Choroid plexus epithelial cell (primary cell): ENCODE measurements around the gene ABHD17A.
A peak's percentile ranks its signal among the peaks of the same experiment; 100 is the strongest.

Source experiments
- DNase-seq: peaks from one replicate; pipeline ENCODE4 v3.0.0-alpha.2; 2010; ENCODE audit warnings: low read depth
- H3K4me3 ChIP-seq: 2 replicates; pipeline ENCODE4 v1.5.1; 2011; ENCODE audit warnings: low read depth, mild to moderate bottlenecking, control low read depth, low read length, moderate library complexity
- TF ChIP-seq, protein P1 (sequence below): conservative IDR thresholded peaks from 2 replicates; pipeline ENCODE4 v1.5.1; 2011; ENCODE audit warnings: low read depth, mild to moderate bottlenecking, control low read depth, inconsistent platforms, low read length, moderate library complexity

ABHD17A gene

DNA sequence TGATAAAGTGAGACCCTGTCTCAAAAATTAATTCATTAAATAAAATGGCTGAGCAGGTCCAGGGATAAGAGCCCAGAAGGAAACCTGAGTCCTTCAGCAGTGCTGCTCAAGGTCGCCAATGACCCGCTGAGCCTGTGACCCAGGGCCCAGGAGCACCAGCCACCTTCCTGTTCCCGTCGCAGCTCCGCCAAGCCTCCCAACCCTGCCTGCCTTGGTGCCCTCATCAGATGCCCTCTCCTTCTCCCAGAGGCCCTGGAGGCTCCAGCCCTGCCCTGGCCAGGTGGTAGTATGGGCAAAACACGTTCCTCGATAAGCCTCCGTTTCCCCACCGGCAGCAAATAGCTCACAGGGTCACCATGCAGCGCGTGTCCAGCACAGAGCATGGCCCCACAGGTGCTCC, 39.7 kb downstream of the ABHD17A start:
- H3K4me3 ChIP-seq: no peak overlapping the region
- DNase-seq: no peak
- TF ChIP-seq, protein P1, sequence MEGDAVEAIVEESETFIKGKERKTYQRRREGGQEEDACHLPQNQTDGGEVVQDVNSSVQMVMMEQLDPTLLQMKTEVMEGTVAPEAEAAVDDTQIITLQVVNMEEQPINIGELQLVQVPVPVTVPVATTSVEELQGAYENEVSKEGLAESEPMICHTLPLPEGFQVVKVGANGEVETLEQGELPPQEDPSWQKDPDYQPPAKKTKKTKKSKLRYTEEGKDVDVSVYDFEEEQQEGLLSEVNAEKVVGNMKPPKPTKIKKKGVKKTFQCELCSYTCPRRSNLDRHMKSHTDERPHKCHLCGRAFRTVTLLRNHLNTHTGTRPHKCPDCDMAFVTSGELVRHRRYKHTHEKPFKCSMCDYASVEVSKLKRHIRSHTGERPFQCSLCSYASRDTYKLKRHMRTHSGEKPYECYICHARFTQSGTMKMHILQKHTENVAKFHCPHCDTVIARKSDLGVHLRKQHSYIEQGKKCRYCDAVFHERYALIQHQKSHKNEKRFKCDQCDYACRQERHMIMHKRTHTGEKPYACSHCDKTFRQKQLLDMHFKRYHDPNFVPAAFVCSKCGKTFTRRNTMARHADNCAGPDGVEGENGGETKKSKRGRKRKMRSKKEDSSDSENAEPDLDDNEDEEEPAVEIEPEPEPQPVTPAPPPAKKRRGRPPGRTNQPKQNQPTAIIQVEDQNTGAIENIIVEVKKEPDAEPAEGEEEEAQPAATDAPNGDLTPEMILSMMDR: no peak

DNA sequence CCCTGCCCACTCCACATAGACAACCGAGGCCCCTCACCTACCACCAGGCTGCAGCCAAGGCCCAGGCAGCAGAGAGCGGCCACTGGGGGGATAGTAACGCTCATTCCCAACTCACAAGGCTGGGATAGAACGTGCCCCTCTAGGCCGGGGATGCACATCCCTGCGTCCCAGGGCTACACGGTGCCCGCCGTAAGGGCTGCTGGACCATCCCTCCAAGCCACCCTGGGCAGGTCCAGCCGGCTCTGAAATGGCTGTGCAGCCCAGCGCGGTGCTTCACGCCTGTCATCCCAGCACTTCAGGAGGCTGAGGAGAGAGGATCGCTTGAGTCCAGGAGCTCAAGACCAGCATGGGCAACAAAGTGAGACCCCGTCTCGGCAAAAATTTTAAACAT, 40.2 kb downstream of the ABHD17A start:
- TF ChIP-seq, protein P1: no peak
- DNase-seq: no peak
- H3K4me3 ChIP-seq: no peak overlapping the region

DNA sequence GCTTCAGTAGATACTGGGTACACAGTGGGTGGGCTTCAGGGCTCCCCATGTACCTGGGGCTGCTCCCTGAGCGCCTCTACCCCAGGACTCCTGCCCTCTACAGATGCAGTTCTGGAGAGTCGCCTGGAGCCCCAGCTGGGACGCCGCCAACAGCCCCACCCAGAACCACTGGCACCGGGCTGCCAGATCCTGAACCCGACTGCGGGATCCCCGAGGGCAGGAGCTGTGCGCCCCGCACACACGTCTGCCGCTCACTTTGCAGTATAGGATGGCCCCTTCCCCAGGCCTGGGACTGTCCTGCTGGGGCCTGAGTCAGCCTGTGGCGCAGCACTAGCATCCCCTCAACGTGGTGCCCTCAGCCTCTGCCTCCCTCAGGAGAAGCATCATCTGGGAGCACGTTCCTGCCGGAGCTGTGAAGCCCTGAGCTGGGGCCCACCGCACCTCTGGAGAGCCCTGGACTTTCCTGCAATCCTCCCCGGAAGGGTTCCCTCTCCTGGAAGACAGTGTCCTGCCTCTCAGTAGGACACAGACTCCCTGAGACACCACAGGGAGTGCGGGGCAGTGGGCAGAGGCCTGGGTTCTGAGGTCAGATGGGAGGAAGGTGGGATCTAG, 40.7 kb downstream of the ABHD17A start:
- no peak for DNase-seq
- TF ChIP-seq, protein P1: no peak
- H3K4me3 ChIP-seq: no peak overlapping the region

DNA sequence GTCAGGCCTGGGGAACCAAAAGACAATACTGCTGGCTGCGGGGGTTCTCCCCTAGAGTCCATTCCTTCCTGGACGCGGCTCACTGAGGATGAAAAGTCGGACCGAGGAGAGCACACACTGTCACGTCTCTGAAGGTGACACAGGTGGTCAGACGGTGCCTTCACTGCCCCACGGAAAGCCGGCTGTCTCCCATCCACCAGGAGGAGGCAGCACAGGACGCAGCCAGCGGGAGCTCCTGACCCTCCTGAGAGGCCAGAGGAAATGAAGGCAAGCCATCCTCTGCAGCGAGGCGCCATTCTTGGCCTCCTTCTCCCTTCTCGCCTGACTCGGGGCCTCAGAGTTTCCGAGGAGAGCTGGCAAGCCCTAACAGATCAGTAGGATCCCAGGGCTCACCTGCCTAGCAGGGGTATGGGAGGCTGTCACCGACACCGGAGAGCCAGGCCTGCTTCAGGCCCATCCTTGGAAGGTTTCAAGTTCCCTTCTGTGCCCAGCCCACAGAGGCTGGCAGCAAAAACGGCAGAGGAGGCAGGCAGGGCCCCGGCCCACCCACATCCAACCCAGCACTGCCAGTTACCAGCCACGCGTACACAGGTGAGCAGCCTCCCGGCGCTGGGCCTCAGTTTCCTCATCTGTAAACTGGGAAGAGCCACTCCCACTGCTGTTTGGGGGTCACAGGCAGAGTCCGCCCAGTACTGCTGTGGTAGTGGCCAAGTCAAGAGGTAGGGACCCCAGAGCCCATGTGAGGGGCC, 41.5 kb downstream of the ABHD17A start:
- peak; percentile 30 for DNase-seq
- TF ChIP-seq, protein P1: peak; percentile 45
- H3K4me3 ChIP-seq: no peak overlapping the region

DNA sequence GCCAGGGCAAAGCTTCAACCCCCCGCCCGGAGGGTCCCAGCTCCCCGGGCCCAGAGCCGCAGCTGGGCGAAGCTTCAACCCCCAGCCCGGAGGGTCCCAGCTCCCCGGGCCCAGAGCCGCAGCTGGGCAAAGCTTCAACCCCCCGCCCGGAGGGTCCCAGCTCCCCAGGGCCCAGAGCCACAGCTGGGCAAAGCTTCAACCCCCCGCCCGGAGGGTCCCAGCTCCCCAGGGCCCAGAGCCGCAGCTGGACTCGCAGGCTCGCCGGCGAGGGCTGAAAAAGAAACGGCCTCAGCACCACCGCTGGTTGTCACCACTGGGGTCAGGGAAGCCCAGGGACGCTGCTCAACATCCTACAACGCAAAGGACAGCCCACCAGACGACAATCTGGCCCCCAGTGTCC, 42.2 kb downstream of the ABHD17A start:
- TF ChIP-seq, protein P1: no peak
- no peak overlapping the region for H3K4me3 ChIP-seq
- no peak for DNase-seq

DNA sequence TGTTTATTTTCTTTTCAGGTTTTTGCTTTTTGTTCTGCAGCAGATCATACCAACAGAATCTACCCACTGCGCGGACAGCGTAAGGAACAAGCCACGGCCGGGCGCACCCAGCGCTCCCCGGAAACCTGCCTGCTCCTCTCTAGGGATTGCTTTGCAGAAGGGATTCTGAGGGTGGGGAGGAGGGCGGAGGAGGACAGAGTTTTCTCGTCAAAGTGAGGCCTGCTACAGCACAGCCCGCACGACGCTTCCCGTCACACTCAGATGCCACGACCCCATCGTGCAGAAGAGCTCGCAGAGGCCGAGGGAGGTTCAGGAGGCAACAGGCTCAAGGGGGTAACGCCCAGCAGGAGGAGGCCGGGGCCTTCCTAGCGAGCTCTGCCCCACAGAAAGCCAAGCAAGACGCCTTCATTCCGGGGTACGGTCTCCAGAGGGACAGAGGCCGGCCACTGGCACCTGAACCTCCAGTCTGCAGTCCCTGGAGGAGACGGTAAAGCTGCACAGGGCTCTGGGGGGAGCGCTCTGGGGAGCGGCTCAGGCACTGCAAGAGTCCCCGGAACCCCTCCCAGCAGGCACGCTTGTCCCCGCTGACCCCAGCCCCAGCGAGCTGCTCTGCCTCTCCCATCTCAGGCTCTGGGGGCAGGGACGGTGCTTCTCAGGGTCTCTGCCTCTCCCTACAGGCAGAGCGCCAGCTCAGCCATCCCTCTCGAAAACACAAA, 43.9 kb downstream of the ABHD17A start:
- H3K4me3 ChIP-seq: peak overlapping the region; percentile 7
- TF ChIP-seq, protein P1: no peak
- no peak for DNase-seq
